Hematopoietic multipotent progenitor cell treated with erythropoietin and hydrocortisone succinate and interleukin-3 and kit ligand, for 8 days (in vitro differentiated cells): ENCODE measurements around the gene NECTIN1.

Experiments
- DNase-seq: peaks from one replicate; pipeline ENCODE4 v3.0.0-alpha.2; 2015

NECTIN1 gene

GRCh38 chr11:119728651-119729580 lies at the start of gene NECTIN1:
Gene NECTIN1 (minus strand): TSS chr11:119729200. CDS start chr11:119728553, 647 bp downstream.
- DNase-seq: peak; percentile 88

GRCh38 chr11:119778391-119779194 lies 49.6 kb upstream of the NECTIN1 start:
- no peak for DNase-seq

- DNase-seq: no peak
These were observed 48.9 kb upstream of the NECTIN1 start for GRCh38 chr11:119777940-119778339.

GRCh38 chr11:119776651-119777050 lies 47.7 kb upstream of the NECTIN1 start:
- DNase-seq: no peak

- DNase-seq: no peak
These were observed 47.1 kb upstream of the NECTIN1 start for GRCh38 chr11:119776031-119776636.

- DNase-seq: peak; percentile 79
These were observed 45.3 kb upstream of the NECTIN1 start for GRCh38 chr11:119774172-119774763.

GRCh38 chr11:119772641-119773415 lies 43.8 kb upstream of the NECTIN1 start:
- DNase-seq: no peak

- no peak for DNase-seq
These were observed 43.1 kb upstream of the NECTIN1 start for GRCh38 chr11:119772076-119772475.

GRCh38 chr11:119771172-119771770 lies 42.3 kb upstream of the NECTIN1 start:
- no peak for DNase-seq

- DNase-seq: no peak
These were observed 36.6 kb upstream of the NECTIN1 start for GRCh38 chr11:119765628-119766027.

- no peak for DNase-seq
These were observed 35.3 kb upstream of the NECTIN1 start for GRCh38 chr11:119764108-119764868.

- DNase-seq: no peak
These were observed 34.2 kb upstream of the NECTIN1 start for GRCh38 chr11:119763071-119763728.

GRCh38 chr11:119759747-119760412 lies 30.9 kb upstream of the NECTIN1 start:
- DNase-seq: no peak

- peak; percentile 90 for DNase-seq
These were observed 30.3 kb upstream of the NECTIN1 start for GRCh38 chr11:119759324-119759723.

- no peak for DNase-seq
These were observed 29.3 kb upstream of the NECTIN1 start for GRCh38 chr11:119758291-119758690.

GRCh38 chr11:119757378-119757777 lies 28.4 kb upstream of the NECTIN1 start:
- DNase-seq: no peak

- DNase-seq: no peak
These were observed 27.3 kb upstream of the NECTIN1 start for GRCh38 chr11:119756169-119756865.

GRCh38 chr11:119755356-119756071 lies 26.5 kb upstream of the NECTIN1 start:
- DNase-seq: no peak
